HepG2 (cell line): ENCODE data around the gene EHD4. TPM values are rescaled to one million over a fixed set of nuclear protein-coding genes. Genes with fewer than 3 reads are reported as not detected.

Experiments
- ATAC-seq: fragments of 200-7000 bp; cut with Tn5 transposase; 3 replicates; pipeline ENCODE4 v1.9.1; 2020; ENCODE audit warnings: mild to moderate bottlenecking, moderate library complexity
- BruUV-seq: library from RNA; stranded (reverse); fragments of 400-500 nt; replicated peaks from 2 replicates; lab custom pipeline; 2021; lab: Mats Ljungman, UMichigan
- CTCF ChIA-PET: fragments of 300-600 bp; formaldehyde crosslinking; extraction: SDS; loops from one replicate; lab custom pipeline; 2021; ENCODE audit warnings: low total read pairs, inconsistent platforms, low intra/inter-chr PET ratio; lab: Yijun Ruan, JAX
- POLR2A ChIA-PET: fragments of 350-600 bp; sonication (Branson Sonifier 250); formaldehyde crosslinking; loops from one replicate; lab custom pipeline; 2020; ENCODE audit warnings: antibody characterized with exemption, inconsistent platforms; lab: Yijun Ruan, JAX
- DNase-seq: peaks from one replicate; pipeline ENCODE4 v3.0.0-alpha.2; 2015; ENCODE audit warnings: low spot score
- FAIRE-seq: peaks from 3 replicates; lab custom pipeline; 2011; peaks lifted over from hg19 to GRCh38; lab: Jason Lieb, UNC
- H2AFZ ChIP-seq: one replicate; pipeline ENCODE4 v1.6.1; 2011; ENCODE audit warnings: low read length, inconsistent platforms
- H3K27ac ChIP-seq: fragments of 300-600 bp; 3 replicates; pipeline ENCODE4 v1.8.0; 2011; ENCODE audit warnings: mixed run types, mild to moderate bottlenecking, mixed read lengths, low read length, inconsistent platforms; ENCODE audit not compliant: insufficient read depth; ENCODE audit errors: extremely low read length
- H3K27me3 ChIP-seq, 2 experiments: fragments of 200-600 bp in 1 of 2; 2 replicates in 1 of 2; 3 replicates in 1 of 2; pipeline versions ENCODE4 v1.6.0 to v1.8.0; 2011; ENCODE audit warnings: low read length in 2 of 2, mild to moderate bottlenecking in 2 of 2, moderate library complexity in 2 of 2, inconsistent platforms in 1 of 2; ENCODE audit not compliant: insufficient read depth in 2 of 2, control insufficient read depth in 1 of 2
- H3K36me3 ChIP-seq, 2 experiments: fragments of 200-600 bp in 1 of 2; replicated peaks in 1 of 2; 2 replicates in 1 of 2; 3 replicates in 1 of 2; pipeline versions ENCODE4 v1.5.1 to v1.8.0; 2011; ENCODE audit warnings: low read length in 2 of 2, inconsistent platforms in 1 of 2; ENCODE audit not compliant: insufficient read depth in 2 of 2, control insufficient read depth in 1 of 2
- H3K4me1 ChIP-seq: 2 replicates; pipeline ENCODE4 v1.5.1; 2012; ENCODE audit warnings: low read length, inconsistent platforms; ENCODE audit not compliant: insufficient read depth
- H3K4me2 ChIP-seq: 2 replicates; pipeline ENCODE4 v1.6.0; 2011; ENCODE audit warnings: low read depth, low read length, inconsistent platforms
- H3K4me3 ChIP-seq, 3 experiments: fragments of 200-600 bp in 1 of 3; sonication (generic), shearing (Covaris generic) in 1 of 3; replicated peaks in 1 of 3; 2 replicates each; pipeline ENCODE4 v1.5.1; 2011 to 2016; ENCODE audit warnings: low read length in 3 of 3, inconsistent platforms in 2 of 3, low read depth in 2 of 3, mild to moderate bottlenecking in 2 of 3, control low read depth in 1 of 3, mixed read lengths in 1 of 3; ENCODE audit not compliant: insufficient read depth in 1 of 3
- H3K79me2 ChIP-seq: one replicate; pipeline ENCODE4 v1.6.1; 2011; ENCODE audit warnings: low read length, inconsistent platforms; ENCODE audit not compliant: insufficient read depth
- H3K9ac ChIP-seq: 2 replicates; pipeline ENCODE4 v1.6.0; 2011; ENCODE audit warnings: mild to moderate bottlenecking, low read depth, low read length, inconsistent platforms; ENCODE audit not compliant: insufficient read depth
- H3K9me3 ChIP-seq: 2 replicates; pipeline ENCODE4 v1.5.1; 2012; ENCODE audit warnings: mild to moderate bottlenecking, low read length
- H4K20me1 ChIP-seq: 2 replicates; pipeline ENCODE4 v1.6.0; 2011; ENCODE audit warnings: inconsistent platforms, mild to moderate bottlenecking, low read length, moderate library complexity; ENCODE audit not compliant: insufficient read depth
- CHCHD3 ChIP-seq: sonication (generic); formaldehyde crosslinking; IDR thresholded peaks from 2 replicates; pipeline ENCODE4 v1.8.0; 2022; ENCODE audit warnings: mild to moderate bottlenecking, missing genetic modification reagents, moderate library complexity
- MIER3 ChIP-seq: IDR thresholded peaks from 2 replicates; pipeline ENCODE4 v1.6.1; 2016; ENCODE audit warnings: missing compliant biosample characterization, borderline replicate concordance
- NFE2 ChIP-seq: sonication (generic); formaldehyde crosslinking; IDR thresholded peaks from 2 replicates; pipeline ENCODE4 v1.4.0; 2020; ENCODE audit warnings: missing genetic modification reagents
- PHB2 ChIP-seq: fragments of 450-650 bp; IDR thresholded peaks from 2 replicates; pipeline ENCODE4 v1.6.1; 2018; ENCODE audit not compliant: partially characterized antibody
- TFDP2 ChIP-seq: sonication (generic); formaldehyde crosslinking; IDR thresholded peaks from 2 replicates; pipeline ENCODE4 v1.4.0; 2020; ENCODE audit warnings: missing genetic modification reagents
- UBTF ChIP-seq: sonication (generic); formaldehyde crosslinking; IDR thresholded peaks from 2 replicates; pipeline ENCODE4 v1.4.0; 2020; ENCODE audit warnings: mild to moderate bottlenecking, missing genetic modification reagents
- ZNF136 ChIP-seq: sonication (generic); formaldehyde crosslinking; IDR thresholded peaks from 2 replicates; pipeline ENCODE4 v1.8.1; 2022; ENCODE audit warnings: low read depth, mild to moderate bottlenecking, moderate library complexity, missing genetic modification reagents
- WGBS: methylation state at CpG from one replicate; pipeline ENCODE4 v1.1.6; 2017; ENCODE audit warnings: low lambda C conversion rate; 5-methylcytosine and 5-hydroxymethylcytosine counted together
- in situ Hi-C: cut with HindIII; loops from 2 replicates; pipeline ENCODE4 v1.10.0; 2017; ENCODE audit warnings: low pct_unique_long_range_greater_than_20kb; ENCODE audit not compliant: extremely low pct_ligation_motif_present
- intact Hi-C: fragments of 100-400 bp; cut with micrococcal nuclease; formaldehyde crosslinking; loops from one replicate; pipeline ENCODE4 v1.10.0; 2022; ENCODE audit not compliant: unreplicated experiment
- polyA plus RNA-seq, 8 experiments: library from polyadenylated mRNA; depleted of rRNA in 3 of 8; stranded (reverse) in 7 of 8; unstranded in 1 of 8; fragments of >200 nt; fragmentation: Illumina TruSeq in 4 of 8; extraction: Trizol in 4 of 8; gene quantifications; 2 replicates each; pipeline versions ENCODE4 v1.2.1 to v1.2.3, GENCODE V29; 2011 to 2016; ENCODE audit warnings: low read depth in 4 of 8, missing spikeins in 1 of 8, mixed read lengths in 1 of 8; ENCODE audit not compliant: insufficient read depth in 1 of 8
- total RNA-seq, 5 experiments: library from RNA; depleted of rRNA; stranded (reverse); fragments of >200 nt; fragmentation: Illumina TruSeq; extraction: Trizol; gene quantifications; 2 replicates each; pipeline ENCODE4 v1.2.3, GENCODE V29; 2016; ENCODE audit warnings: low read depth in 1 of 5
- TF ChIP-seq, protein P1 (sequence below): sonication (generic); formaldehyde crosslinking; IDR thresholded peaks from 2 replicates; pipeline ENCODE4 v1.9.0; 2021; ENCODE audit warnings: missing genetic modification reagents, borderline replicate concordance
- TF ChIP-seq, protein P2 (sequence below): sonication (generic); formaldehyde crosslinking; conservative IDR thresholded peaks from 2 replicates; pipeline ENCODE4 v1.4.0; 2020; ENCODE audit warnings: mild to moderate bottlenecking, missing genetic modification reagents, moderate library complexity
- TF ChIP-seq, protein P3 (sequence below): sonication (generic); formaldehyde crosslinking; IDR thresholded peaks from 2 replicates; pipeline ENCODE4 v1.5.1; 2020; ENCODE audit warnings: missing genetic modification reagents, mild to moderate bottlenecking, borderline replicate concordance

The EHD4 gene
- total and polyA plus RNA-seq, 2 of the 13 experiments (the other 11 are each of a cell fraction or from before 2014, with no cell fraction given): 3.1 to 4.8 TPM

GRCh38 chr15:41983621-41984571 lies 11.5 kb upstream of the EHD4 start:
- no peaks in the 10 kb centered on the region for H3K9me3 ChIP-seq
- no TSS peak for BruUV-seq
- ATAC-seq (no peak), DNase-seq (no peak), FAIRE-seq (no peak)
- H3K27ac ChIP-seq: no peak overlapping the region
- in situ Hi-C loops (no loop called here), intact Hi-C loops (no loop called here)
- WGBS: 54% methylated on average over 17 of the region's 17 CpGs
- peaks cover 6% of the 10 kb centered on the region for H3K4me1 ChIP-seq
- H3K79me2 ChIP-seq: no peaks in the 10 kb centered on the region
- no peaks in the 10 kb centered on the region for H3K36me3 ChIP-seq
- H3K4me3 ChIP-seq: no peak overlapping the region
- H2AFZ ChIP-seq: no peak overlapping the region
- ChIA-PET POLR2A (interaction anchor here (1.3 kb wide), 1 partner anchor 11 kb away, joined by 3 read pairs; the partner anchor contains the start of gene EHD4), CTCF (no interaction called here)
- H3K4me2 ChIP-seq: no peak overlapping the region
- H3K27me3 ChIP-seq: peaks cover 0 to 49% of the 10 kb centered on the region in 2 experiments
- no peak overlapping the region for H3K9ac ChIP-seq
- H4K20me1 ChIP-seq: no peaks in the 10 kb centered on the region
- no peak for TF ChIP-seq MIER3 (CRISPR knock-in tag)
- TF ChIP-seq, protein P1, sequence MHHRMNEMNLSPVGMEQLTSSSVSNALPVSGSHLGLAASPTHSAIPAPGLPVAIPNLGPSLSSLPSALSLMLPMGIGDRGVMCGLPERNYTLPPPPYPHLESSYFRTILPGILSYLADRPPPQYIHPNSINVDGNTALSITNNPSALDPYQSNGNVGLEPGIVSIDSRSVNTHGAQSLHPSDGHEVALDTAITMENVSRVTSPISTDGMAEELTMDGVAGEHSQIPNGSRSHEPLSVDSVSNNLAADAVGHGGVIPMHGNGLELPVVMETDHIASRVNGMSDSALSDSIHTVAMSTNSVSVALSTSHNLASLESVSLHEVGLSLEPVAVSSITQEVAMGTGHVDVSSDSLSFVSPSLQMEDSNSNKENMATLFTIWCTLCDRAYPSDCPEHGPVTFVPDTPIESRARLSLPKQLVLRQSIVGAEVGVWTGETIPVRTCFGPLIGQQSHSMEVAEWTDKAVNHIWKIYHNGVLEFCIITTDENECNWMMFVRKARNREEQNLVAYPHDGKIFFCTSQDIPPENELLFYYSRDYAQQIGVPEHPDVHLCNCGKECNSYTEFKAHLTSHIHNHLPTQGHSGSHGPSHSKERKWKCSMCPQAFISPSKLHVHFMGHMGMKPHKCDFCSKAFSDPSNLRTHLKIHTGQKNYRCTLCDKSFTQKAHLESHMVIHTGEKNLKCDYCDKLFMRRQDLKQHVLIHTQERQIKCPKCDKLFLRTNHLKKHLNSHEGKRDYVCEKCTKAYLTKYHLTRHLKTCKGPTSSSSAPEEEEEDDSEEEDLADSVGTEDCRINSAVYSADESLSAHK (CRISPR knock-in tag): no peak
- no peak for TF ChIP-seq UBTF (CRISPR knock-in tag)
- no peak for TF ChIP-seq PHB2
- TF ChIP-seq, protein P2, sequence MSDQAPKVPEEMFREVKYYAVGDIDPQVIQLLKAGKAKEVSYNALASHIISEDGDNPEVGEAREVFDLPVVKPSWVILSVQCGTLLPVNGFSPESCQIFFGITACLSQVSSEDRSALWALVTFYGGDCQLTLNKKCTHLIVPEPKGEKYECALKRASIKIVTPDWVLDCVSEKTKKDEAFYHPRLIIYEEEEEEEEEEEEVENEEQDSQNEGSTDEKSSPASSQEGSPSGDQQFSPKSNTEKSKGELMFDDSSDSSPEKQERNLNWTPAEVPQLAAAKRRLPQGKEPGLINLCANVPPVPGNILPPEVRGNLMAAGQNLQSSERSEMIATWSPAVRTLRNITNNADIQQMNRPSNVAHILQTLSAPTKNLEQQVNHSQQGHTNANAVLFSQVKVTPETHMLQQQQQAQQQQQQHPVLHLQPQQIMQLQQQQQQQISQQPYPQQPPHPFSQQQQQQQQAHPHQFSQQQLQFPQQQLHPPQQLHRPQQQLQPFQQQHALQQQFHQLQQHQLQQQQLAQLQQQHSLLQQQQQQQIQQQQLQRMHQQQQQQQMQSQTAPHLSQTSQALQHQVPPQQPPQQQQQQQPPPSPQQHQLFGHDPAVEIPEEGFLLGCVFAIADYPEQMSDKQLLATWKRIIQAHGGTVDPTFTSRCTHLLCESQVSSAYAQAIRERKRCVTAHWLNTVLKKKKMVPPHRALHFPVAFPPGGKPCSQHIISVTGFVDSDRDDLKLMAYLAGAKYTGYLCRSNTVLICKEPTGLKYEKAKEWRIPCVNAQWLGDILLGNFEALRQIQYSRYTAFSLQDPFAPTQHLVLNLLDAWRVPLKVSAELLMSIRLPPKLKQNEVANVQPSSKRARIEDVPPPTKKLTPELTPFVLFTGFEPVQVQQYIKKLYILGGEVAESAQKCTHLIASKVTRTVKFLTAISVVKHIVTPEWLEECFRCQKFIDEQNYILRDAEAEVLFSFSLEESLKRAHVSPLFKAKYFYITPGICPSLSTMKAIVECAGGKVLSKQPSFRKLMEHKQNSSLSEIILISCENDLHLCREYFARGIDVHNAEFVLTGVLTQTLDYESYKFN: no peak
- TF ChIP-seq TFDP2 (CRISPR knock-in tag): no peak
- TF ChIP-seq CHCHD3: no peak
- TF ChIP-seq NFE2 (CRISPR knock-in tag): no peak
- TF ChIP-seq, protein P3, sequence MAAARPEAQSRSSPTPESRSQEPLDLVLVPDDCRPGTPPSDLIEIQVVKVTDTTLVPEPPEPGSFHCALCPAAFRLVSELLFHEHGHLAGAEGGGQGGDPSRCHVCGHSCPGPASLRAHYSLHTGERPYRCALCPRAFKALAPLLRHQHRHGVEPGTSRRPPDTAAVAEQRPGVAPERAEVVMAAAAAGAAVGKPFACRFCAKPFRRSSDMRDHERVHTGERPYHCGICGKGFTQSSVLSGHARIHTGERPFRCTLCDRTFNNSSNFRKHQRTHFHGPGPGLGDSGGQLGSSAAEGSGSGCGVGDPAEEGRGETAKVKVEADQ (CRISPR knock-in tag): no peak
- no peak for TF ChIP-seq ZNF136 (CRISPR knock-in tag)
